Measurements from ENCODE around the gene CNOT10. TPM values are rescaled to one million over a fixed set of nuclear protein-coding genes. Genes with fewer than 3 reads are reported as not detected.
"Not testable (repeated sequence)": the region's sequence is repeated elsewhere in the genome, so short reads cannot be mapped to it uniquely, and the experiment has no call there.

CNOT10 gene
- total RNA-seq, 1 donor from 2014 or later = 22.4 TPM

GRCh38 chr3:32791833-32792232 is 106.8 kb downstream of the CNOT10 start:
- H3K27me3 ChIP-seq (ENCODE audit: control insufficient read depth, insufficient read depth, low read length) = no peaks in the 10 kb centered on the region
- TF ChIP-seq, protein P1, sequence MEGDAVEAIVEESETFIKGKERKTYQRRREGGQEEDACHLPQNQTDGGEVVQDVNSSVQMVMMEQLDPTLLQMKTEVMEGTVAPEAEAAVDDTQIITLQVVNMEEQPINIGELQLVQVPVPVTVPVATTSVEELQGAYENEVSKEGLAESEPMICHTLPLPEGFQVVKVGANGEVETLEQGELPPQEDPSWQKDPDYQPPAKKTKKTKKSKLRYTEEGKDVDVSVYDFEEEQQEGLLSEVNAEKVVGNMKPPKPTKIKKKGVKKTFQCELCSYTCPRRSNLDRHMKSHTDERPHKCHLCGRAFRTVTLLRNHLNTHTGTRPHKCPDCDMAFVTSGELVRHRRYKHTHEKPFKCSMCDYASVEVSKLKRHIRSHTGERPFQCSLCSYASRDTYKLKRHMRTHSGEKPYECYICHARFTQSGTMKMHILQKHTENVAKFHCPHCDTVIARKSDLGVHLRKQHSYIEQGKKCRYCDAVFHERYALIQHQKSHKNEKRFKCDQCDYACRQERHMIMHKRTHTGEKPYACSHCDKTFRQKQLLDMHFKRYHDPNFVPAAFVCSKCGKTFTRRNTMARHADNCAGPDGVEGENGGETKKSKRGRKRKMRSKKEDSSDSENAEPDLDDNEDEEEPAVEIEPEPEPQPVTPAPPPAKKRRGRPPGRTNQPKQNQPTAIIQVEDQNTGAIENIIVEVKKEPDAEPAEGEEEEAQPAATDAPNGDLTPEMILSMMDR (IDR thresholded peaks at IDR 0.05; ENCODE audit: insufficient read depth, low read length, severe bottlenecking) = no peak
- FAIRE-seq = no peak

DNA sequence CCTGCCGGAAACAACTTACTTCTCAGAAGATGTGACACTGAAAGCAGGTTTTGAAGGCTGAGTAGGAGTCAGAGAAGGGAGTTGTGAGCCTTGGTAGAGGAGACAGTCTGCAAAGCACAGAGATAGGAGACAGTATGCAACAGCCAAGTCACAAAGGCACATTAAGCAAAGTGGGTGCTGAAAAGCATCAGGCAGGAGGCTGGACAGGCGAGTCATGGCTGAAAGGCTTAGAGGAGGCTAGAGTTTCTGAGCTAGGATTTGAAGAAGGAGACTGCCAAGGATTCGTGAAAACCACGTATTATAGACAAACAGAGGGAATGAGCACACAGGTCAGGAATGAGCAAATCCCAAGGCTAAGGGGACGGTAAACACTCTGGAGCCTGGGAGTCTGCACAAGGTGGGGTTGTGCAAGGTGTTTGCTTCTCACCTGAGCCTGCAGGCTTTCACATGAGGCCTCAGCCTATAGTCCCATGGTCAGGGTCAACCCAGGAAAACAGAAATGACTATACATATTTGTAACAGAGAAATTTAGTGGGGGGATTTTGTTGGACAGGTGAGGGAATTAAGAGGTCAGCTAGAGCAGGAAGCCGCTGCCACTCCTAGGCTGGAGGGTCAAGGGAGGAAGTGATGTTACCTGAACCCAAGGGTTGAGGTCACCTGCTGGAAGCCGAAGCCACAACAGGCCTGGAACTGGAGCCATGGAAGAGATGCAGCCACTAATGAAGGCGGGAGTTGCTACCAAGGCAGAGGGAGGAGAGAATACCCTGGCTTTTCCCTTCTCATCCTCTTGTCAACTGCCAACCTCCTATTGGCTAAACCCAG is 109.7 kb downstream of the CNOT10 start:
- DNase-seq (ENCODE audit: low read depth) (peak; percentile 34), FAIRE-seq (no peak)
- Histone ChIP-seq H3K4me3 (ENCODE audit: low read depth, low read length) (no peak overlapping the region), H3K36me3 (ENCODE audit: control insufficient read depth, insufficient read depth, low read length) (no peaks in the 10 kb centered on the region), H3K27me3 (ENCODE audit: control insufficient read depth, insufficient read depth, low read length) (no peaks in the 10 kb centered on the region)
- TF ChIP-seq, protein P1 (IDR thresholded peaks at IDR 0.05; ENCODE audit: insufficient read depth, low read length, severe bottlenecking) = no peak

More at GRCh38 chr3:32791833-32792232, 106.8 kb downstream of the CNOT10 start:
- Histone ChIP-seq H3K4me3 (ENCODE audit: low read depth, low read length) (no peak overlapping the region), H3K36me3 (ENCODE audit: control insufficient read depth, insufficient read depth, low read length) (no peaks in the 10 kb centered on the region)
- DNase-seq (ENCODE audit: low read depth) = no peak

GRCh38 chr3:32796384-32796950 is 111.5 kb downstream of the CNOT10 start:
- DNase-seq (ENCODE audit: low read depth); H3K36me3 ChIP-seq (ENCODE audit: control insufficient read depth, insufficient read depth, low read length); H3K4me3 ChIP-seq (ENCODE audit: low read depth, low read length); FAIRE-seq; H3K27me3 ChIP-seq (ENCODE audit: control insufficient read depth, insufficient read depth, low read length): not testable (repeated sequence)

DNA sequence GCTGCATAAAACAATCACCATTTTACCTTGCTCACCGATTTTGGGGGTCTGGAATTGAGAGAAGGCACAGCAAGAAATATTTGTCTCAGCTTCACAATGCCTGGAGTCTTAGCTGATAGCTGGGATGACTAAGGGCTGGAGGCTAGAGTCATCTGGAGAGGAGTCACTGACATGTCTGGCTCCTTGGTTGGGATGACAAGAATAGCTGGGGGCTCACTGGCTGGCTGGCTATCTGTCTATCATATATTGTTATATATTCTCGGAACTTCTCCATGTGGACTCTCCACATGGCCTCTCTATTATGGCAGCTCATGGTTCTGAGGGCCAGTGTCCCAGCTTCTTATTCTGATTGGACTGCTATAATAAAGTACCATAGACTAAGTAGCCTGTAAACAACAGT is 112.8 kb downstream of the CNOT10 start:
- Histone ChIP-seq H3K27me3 (ENCODE audit: control insufficient read depth, insufficient read depth, low read length) (no peaks in the 10 kb centered on the region), H3K36me3 (ENCODE audit: control insufficient read depth, insufficient read depth, low read length) (no peaks in the 10 kb centered on the region), H3K4me3 (ENCODE audit: low read depth, low read length) (no peak overlapping the region)
- TF ChIP-seq, protein P1 (IDR thresholded peaks at IDR 0.05; ENCODE audit: insufficient read depth, low read length, severe bottlenecking) = no peak
- DNase-seq (ENCODE audit: low read depth) (peak; percentile 22), FAIRE-seq (no peak)

- not testable (repeated sequence) for DNase-seq (ENCODE audit: low read depth); FAIRE-seq; H3K36me3 ChIP-seq (ENCODE audit: control insufficient read depth, insufficient read depth, low read length); H3K27me3 ChIP-seq (ENCODE audit: control insufficient read depth, insufficient read depth, low read length); H3K4me3 ChIP-seq (ENCODE audit: low read depth, low read length)
Observed at GRCh38 chr3:32801440-32801839, 116.5 kb downstream of the CNOT10 start.

DNA sequence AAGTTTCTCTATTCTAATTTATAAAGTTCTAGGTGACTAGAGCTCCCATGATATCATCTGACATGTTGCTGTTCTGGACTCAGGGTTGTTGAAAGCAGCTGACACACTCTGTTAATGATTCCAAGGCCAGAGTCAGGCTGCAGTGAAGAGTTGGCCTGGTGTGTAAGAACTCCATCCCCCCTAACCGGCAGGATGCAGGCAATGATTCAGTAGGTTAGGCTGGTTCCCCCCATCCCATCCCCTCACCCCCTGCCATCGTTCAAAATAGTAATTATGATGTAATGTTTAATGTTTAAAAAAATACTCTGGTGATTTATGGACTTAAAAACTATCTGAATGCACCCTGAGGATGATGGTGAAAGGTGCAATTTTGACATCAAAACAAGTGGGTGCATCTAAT is 128.2 kb downstream of the CNOT10 start:
- TF ChIP-seq, protein P1 (IDR thresholded peaks at IDR 0.05; ENCODE audit: insufficient read depth, low read length, severe bottlenecking) = no peak
- DNase-seq (ENCODE audit: low read depth) = no peak
- Histone ChIP-seq H3K36me3 (ENCODE audit: control insufficient read depth, insufficient read depth, low read length) (no peaks in the 10 kb centered on the region), H3K4me3 (ENCODE audit: low read depth, low read length) (no peak overlapping the region), H3K27me3 (ENCODE audit: control insufficient read depth, insufficient read depth, low read length) (peaks cover 16% of the 10 kb centered on the region)
- FAIRE-seq = no peak
